Measurements from ENCODE around the gene DBH.

Gene DBH

DNA sequence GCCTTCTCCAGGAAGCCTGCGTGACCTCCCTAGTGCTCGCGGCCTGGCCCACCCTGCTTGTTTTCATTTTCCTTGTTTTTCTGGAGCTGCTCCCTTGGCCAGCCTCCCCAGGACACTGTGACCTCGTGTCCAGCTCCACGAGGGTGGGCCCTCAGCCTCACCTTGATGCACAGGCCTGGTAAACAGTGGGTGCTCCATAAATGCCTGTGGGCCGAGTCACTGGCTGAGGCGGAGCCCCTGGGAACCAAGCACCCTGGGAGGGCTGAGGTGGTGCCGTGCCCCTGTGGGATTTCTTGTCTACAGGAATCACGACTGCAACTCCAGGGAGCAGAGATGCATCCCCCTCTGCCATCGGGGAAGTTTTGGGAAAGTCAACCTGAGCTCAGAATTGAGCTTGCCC, 44.2 kb upstream of the DBH start:
- ATAC-seq (ENCODE audit: insufficient read depth, low read depth): no peak
- no peaks in the 10 kb centered on the region for H3K79me2 ChIP-seq (ENCODE audit: insufficient read depth, low read length)
- no peaks in the 10 kb centered on the region for H3K27me3 ChIP-seq (ENCODE audit: insufficient read depth, low read length, poor library complexity)
- DNase-seq: no peak
- no peak overlapping the region for H2AFZ ChIP-seq (ENCODE audit: low read depth, low read length)
- no peak overlapping the region for H3K27ac ChIP-seq (ENCODE audit: low read length)
- no peaks in the 10 kb centered on the region for H4K20me1 ChIP-seq (ENCODE audit: insufficient read depth, low read length)
- no peak overlapping the region for H3K9ac ChIP-seq (ENCODE audit: low read depth, low read length)
- H3K4me2 ChIP-seq (ENCODE audit: insufficient read depth, low read length): no peak overlapping the region
- no peaks in the 10 kb centered on the region for H3K36me3 ChIP-seq (ENCODE audit: insufficient read depth, low read length)
- peaks cover under 1% of the 10 kb centered on the region; the same call in 1 of the 2 replicates for H3K4me1 ChIP-seq (ENCODE audit: insufficient read depth, low read length)
- TF ChIP-seq, protein P1, sequence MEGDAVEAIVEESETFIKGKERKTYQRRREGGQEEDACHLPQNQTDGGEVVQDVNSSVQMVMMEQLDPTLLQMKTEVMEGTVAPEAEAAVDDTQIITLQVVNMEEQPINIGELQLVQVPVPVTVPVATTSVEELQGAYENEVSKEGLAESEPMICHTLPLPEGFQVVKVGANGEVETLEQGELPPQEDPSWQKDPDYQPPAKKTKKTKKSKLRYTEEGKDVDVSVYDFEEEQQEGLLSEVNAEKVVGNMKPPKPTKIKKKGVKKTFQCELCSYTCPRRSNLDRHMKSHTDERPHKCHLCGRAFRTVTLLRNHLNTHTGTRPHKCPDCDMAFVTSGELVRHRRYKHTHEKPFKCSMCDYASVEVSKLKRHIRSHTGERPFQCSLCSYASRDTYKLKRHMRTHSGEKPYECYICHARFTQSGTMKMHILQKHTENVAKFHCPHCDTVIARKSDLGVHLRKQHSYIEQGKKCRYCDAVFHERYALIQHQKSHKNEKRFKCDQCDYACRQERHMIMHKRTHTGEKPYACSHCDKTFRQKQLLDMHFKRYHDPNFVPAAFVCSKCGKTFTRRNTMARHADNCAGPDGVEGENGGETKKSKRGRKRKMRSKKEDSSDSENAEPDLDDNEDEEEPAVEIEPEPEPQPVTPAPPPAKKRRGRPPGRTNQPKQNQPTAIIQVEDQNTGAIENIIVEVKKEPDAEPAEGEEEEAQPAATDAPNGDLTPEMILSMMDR (IDR thresholded peaks at IDR 0.05; ENCODE audit: borderline replicate concordance, extremely low read depth, low read length, poor library complexity, severe bottlenecking): no peak
- no peak for TF ChIP-seq EZH2 (IDR thresholded peaks at IDR 0.05; ENCODE audit: borderline replicate concordance, low read depth, low read length, severe bottlenecking)
- H3K9me3 ChIP-seq (ENCODE audit: insufficient read depth, low read length, severe bottlenecking): peaks cover 9% of the 10 kb centered on the region
- no peak overlapping the region for H3K4me3 ChIP-seq (ENCODE audit: low read depth in 1 of 2, low read length in 2 of 2)

DNA sequence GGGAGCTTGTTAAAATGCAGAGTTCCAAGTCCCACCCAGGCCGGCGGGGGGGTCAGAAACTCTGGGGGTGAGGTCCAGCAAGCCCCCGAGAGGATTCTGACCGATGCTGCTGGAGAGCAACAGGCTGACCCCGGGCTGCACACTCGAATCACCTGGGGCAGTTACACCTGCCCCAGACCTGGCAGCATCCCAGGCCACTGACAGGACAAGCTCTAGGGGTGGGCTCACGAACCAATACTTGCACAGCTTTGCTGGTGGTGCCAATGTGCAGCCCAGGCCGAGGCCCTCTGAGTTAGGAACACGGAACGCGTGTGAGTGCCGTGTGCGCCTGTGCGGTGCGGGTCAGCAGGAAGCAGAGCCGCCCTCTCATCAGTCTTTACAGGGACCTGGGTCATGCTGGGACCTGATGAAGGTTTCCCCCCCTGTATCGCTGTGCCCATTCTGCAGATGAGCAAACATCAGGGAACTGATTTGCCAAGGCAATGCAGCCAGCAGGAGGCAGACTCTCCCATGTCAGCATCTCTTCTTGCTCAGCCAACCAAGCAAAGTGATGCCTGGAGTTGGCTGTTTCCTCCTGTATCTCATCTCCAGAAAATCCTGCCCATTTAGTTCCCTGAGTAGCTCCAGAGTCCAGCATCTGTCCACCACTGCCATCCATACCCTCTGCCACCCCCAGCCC, 43.3 kb upstream of the DBH start:
- H3K4me1 ChIP-seq (ENCODE audit: insufficient read depth, low read length): no peaks in the 10 kb centered on the region
- H2AFZ ChIP-seq (ENCODE audit: low read depth, low read length): no peak overlapping the region
- ATAC-seq (ENCODE audit: insufficient read depth, low read depth) (no peak), DNase-seq (peak; percentile 12)
- no peak overlapping the region for H3K4me2 ChIP-seq (ENCODE audit: insufficient read depth, low read length)
- TF ChIP-seq, protein P1 (IDR thresholded peaks at IDR 0.05; ENCODE audit: borderline replicate concordance, extremely low read depth, low read length, poor library complexity, severe bottlenecking): peak; percentile 42
- no peak for TF ChIP-seq EZH2 (IDR thresholded peaks at IDR 0.05; ENCODE audit: borderline replicate concordance, low read depth, low read length, severe bottlenecking)
- no peaks in the 10 kb centered on the region for H3K36me3 ChIP-seq (ENCODE audit: insufficient read depth, low read length)
- H3K27me3 ChIP-seq (ENCODE audit: insufficient read depth, low read length, poor library complexity): no peaks in the 10 kb centered on the region
- H3K9me3 ChIP-seq (ENCODE audit: insufficient read depth, low read length, severe bottlenecking): peaks cover 17% of the 10 kb centered on the region
- no peak overlapping the region for H3K4me3 ChIP-seq (ENCODE audit: low read depth in 1 of 2, low read length in 2 of 2)
- no peaks in the 10 kb centered on the region for H3K79me2 ChIP-seq (ENCODE audit: insufficient read depth, low read length)
- no peak overlapping the region for H3K9ac ChIP-seq (ENCODE audit: low read depth, low read length)
- H3K27ac ChIP-seq (ENCODE audit: low read length): no peak overlapping the region
- no peaks in the 10 kb centered on the region for H4K20me1 ChIP-seq (ENCODE audit: insufficient read depth, low read length)

DNA sequence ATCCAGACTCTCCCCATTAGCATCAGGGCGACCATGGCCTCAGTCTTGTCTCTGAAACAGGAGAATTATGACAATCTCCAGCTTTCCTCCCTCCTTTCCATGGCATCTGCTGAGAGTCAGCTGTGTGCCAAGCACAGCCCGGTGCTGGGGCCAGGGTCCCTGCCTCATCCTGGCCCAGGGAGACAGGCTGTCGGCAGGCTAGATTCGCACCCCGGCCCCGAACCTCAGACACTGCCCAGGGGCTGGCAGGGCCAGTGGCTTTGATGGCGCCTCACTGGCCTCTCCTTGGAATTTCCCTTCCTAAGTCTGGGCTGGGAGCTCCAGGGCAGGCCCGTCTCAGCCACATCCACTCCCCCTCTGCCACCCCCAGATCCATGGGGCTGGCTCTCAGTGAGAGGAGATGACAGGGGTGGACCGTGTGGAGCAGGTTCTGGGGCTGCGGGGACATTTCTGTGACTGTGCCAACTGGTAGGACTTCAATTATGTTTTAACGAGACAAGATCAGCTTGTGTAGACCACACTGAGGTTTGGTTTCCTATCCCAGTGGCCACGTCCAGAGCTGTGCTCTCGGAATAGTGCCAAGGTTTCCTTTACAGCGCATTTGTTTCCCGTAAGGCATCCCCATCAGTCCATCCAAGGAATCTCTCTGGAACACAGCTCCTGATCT, 42.4 kb upstream of the DBH start:
- DNase-seq (no peak), ATAC-seq (ENCODE audit: insufficient read depth, low read depth) (no peak)
- Histone ChIP-seq H3K4me3 (ENCODE audit: low read depth in 1 of 2, low read length in 2 of 2) (no peak overlapping the region), H2AFZ (ENCODE audit: low read depth, low read length) (no peak overlapping the region), H3K27ac (ENCODE audit: low read length) (no peak overlapping the region), H3K27me3 (ENCODE audit: insufficient read depth, low read length, poor library complexity) (no peaks in the 10 kb centered on the region), H3K9me3 (ENCODE audit: insufficient read depth, low read length, severe bottlenecking) (peaks cover 18% of the 10 kb centered on the region), H3K36me3 (ENCODE audit: insufficient read depth, low read length) (no peaks in the 10 kb centered on the region), H3K79me2 (ENCODE audit: insufficient read depth, low read length) (no peaks in the 10 kb centered on the region), H4K20me1 (ENCODE audit: insufficient read depth, low read length) (no peaks in the 10 kb centered on the region), H3K9ac (ENCODE audit: low read depth, low read length) (no peak overlapping the region), H3K4me1 (ENCODE audit: insufficient read depth, low read length) (no peaks in the 10 kb centered on the region), H3K4me2 (ENCODE audit: insufficient read depth, low read length) (no peak overlapping the region)
- TF ChIP-seq, protein P1 (IDR thresholded peaks at IDR 0.05; ENCODE audit: borderline replicate concordance, extremely low read depth, low read length, poor library complexity, severe bottlenecking): no peak
- no peak for TF ChIP-seq EZH2 (IDR thresholded peaks at IDR 0.05; ENCODE audit: borderline replicate concordance, low read depth, low read length, severe bottlenecking)

Measured in DND-41 (cell line).